Neuron (in vitro differentiated cells): Measurements from ENCODE around the gene RMI2.

Experiments
- H2AFZ ChIP-seq: one replicate; pipeline ENCODE4 v1.6.1; 2013; ENCODE audit warnings: low read depth, mild to moderate bottlenecking, inconsistent platforms, low read length, moderate library complexity
- H3K27me3 ChIP-seq: one replicate; pipeline ENCODE4 v1.6.1; 2013; ENCODE audit warnings: low read length; ENCODE audit not compliant: insufficient read depth
- H3K36me3 ChIP-seq: one replicate; pipeline ENCODE4 v1.6.1; 2013; ENCODE audit warnings: low read length; ENCODE audit not compliant: insufficient read depth
- H3K4me1 ChIP-seq: one replicate; pipeline ENCODE4 v1.6.1; 2013; ENCODE audit warnings: low read length; ENCODE audit not compliant: insufficient read depth
- H3K4me3 ChIP-seq: 2 replicates; pipeline ENCODE4 v1.5.1; 2013; ENCODE audit warnings: mild to moderate bottlenecking, low read length, moderate library complexity
- H3K9me3 ChIP-seq: one replicate; pipeline ENCODE4 v1.6.1; 2013; ENCODE audit warnings: low read length

The RMI2 gene

GRCh38 chr16:11315510-11315909, 29.7 kb upstream of the RMI2 start:
- H3K27me3 ChIP-seq = no peaks in the 10 kb centered on the region
- H3K36me3 ChIP-seq = no peaks in the 10 kb centered on the region
- H3K4me3 ChIP-seq = no peak overlapping the region
- no peaks in the 10 kb centered on the region for H3K9me3 ChIP-seq
- no peak overlapping the region for H2AFZ ChIP-seq
- H3K4me1 ChIP-seq = peaks cover 38% of the 10 kb centered on the region

GRCh38 chr16:11316331-11317015, 28.8 kb upstream of the RMI2 start:
- H3K27me3 ChIP-seq = no peaks in the 10 kb centered on the region
- H2AFZ ChIP-seq = no peak overlapping the region
- no peaks in the 10 kb centered on the region for H3K36me3 ChIP-seq
- H3K4me3 ChIP-seq = no peak overlapping the region
- peaks cover 38% of the 10 kb centered on the region for H3K4me1 ChIP-seq
- no peaks in the 10 kb centered on the region for H3K9me3 ChIP-seq

- Histone ChIP-seq H3K27me3 (no peaks in the 10 kb centered on the region), H3K9me3 (no peaks in the 10 kb centered on the region), H3K4me1 (peaks cover 23% of the 10 kb centered on the region), H3K4me3 (no peak overlapping the region), H3K36me3 (no peaks in the 10 kb centered on the region), H2AFZ (no peak overlapping the region)
Measured at GRCh38 chr16:11318817-11319216, 26.4 kb upstream of the RMI2 start.

- Histone ChIP-seq H3K36me3 (no peaks in the 10 kb centered on the region), H3K27me3 (no peaks in the 10 kb centered on the region), H3K4me3 (no peak overlapping the region), H2AFZ (no peak overlapping the region), H3K9me3 (no peaks in the 10 kb centered on the region), H3K4me1 (peaks cover 16% of the 10 kb centered on the region)
Measured at GRCh38 chr16:11319529-11320146, 25.6 kb upstream of the RMI2 start.

- Histone ChIP-seq H3K4me1 (peaks cover 12% of the 10 kb centered on the region), H2AFZ (no peak overlapping the region), H3K4me3 (no peak overlapping the region), H3K36me3 (no peaks in the 10 kb centered on the region), H3K27me3 (no peaks in the 10 kb centered on the region), H3K9me3 (no peaks in the 10 kb centered on the region)
Measured at GRCh38 chr16:11320170-11320569, 25.1 kb upstream of the RMI2 start.

- Histone ChIP-seq H3K9me3 (no peaks in the 10 kb centered on the region), H3K27me3 (no peaks in the 10 kb centered on the region), H2AFZ (no peak overlapping the region), H3K4me3 (no peak overlapping the region), H3K4me1 (no peaks in the 10 kb centered on the region), H3K36me3 (no peaks in the 10 kb centered on the region)
Measured at GRCh38 chr16:11321662-11322061, 23.6 kb upstream of the RMI2 start.

GRCh38 chr16:11322823-11323222, 22.4 kb upstream of the RMI2 start:
- Histone ChIP-seq H3K4me3 (no peak overlapping the region), H2AFZ (no peak overlapping the region), H3K9me3 (no peaks in the 10 kb centered on the region), H3K4me1 (no peaks in the 10 kb centered on the region), H3K27me3 (no peaks in the 10 kb centered on the region), H3K36me3 (no peaks in the 10 kb centered on the region)

- Histone ChIP-seq H3K4me1 (peaks cover 9% of the 10 kb centered on the region), H3K36me3 (no peaks in the 10 kb centered on the region), H2AFZ (no peak overlapping the region), H3K27me3 (no peaks in the 10 kb centered on the region), H3K4me3 (no peak overlapping the region), H3K9me3 (no peaks in the 10 kb centered on the region)
Measured at GRCh38 chr16:11323551-11324336, 21.5 kb upstream of the RMI2 start.

GRCh38 chr16:11325404-11326083, 19.7 kb upstream of the RMI2 start:
- H3K4me1 ChIP-seq = peaks cover 15% of the 10 kb centered on the region
- H3K9me3 ChIP-seq = no peaks in the 10 kb centered on the region
- no peaks in the 10 kb centered on the region for H3K36me3 ChIP-seq
- H3K4me3 ChIP-seq = no peak overlapping the region
- no peaks in the 10 kb centered on the region for H3K27me3 ChIP-seq
- no peak overlapping the region for H2AFZ ChIP-seq

GRCh38 chr16:11326084-11326736, 19.0 kb upstream of the RMI2 start:
- Histone ChIP-seq H3K9me3 (no peaks in the 10 kb centered on the region), H3K27me3 (no peaks in the 10 kb centered on the region), H3K36me3 (no peaks in the 10 kb centered on the region), H3K4me1 (peaks cover 15% of the 10 kb centered on the region), H3K4me3 (no peak overlapping the region), H2AFZ (no peak overlapping the region)

- no peak overlapping the region for H3K4me3 ChIP-seq
- H3K4me1 ChIP-seq = peaks cover 15% of the 10 kb centered on the region
- no peak overlapping the region for H2AFZ ChIP-seq
- H3K9me3 ChIP-seq = no peaks in the 10 kb centered on the region
- H3K36me3 ChIP-seq = no peaks in the 10 kb centered on the region
- H3K27me3 ChIP-seq = no peaks in the 10 kb centered on the region
Measured at GRCh38 chr16:11326737-11327276, 18.5 kb upstream of the RMI2 start.

- no peaks in the 10 kb centered on the region for H3K9me3 ChIP-seq
- no peaks in the 10 kb centered on the region for H3K27me3 ChIP-seq
- no peak overlapping the region for H3K4me3 ChIP-seq
- peaks cover 15% of the 10 kb centered on the region for H3K4me1 ChIP-seq
- H2AFZ ChIP-seq = no peak overlapping the region
- H3K36me3 ChIP-seq = no peaks in the 10 kb centered on the region
Measured at GRCh38 chr16:11327277-11328171, 17.7 kb upstream of the RMI2 start.
